GM18873 (cell line): ENCODE results near the gene GALNT15.

Experiments
- ATAC-seq: cut with Tn5 transposase; IDR thresholded peaks from one replicate; pipeline ENCODE4 v1.9.1; 2021; ENCODE audit warnings: mild to moderate bottlenecking, moderate library complexity, moderate number of reproducible peaks; ENCODE audit not compliant: unreplicated experiment, low FRiP score

Gene GALNT15

GRCh38 chr3:16183601-16184270 lies 9.3 kb downstream of the GALNT15 start:
- no peak for ATAC-seq

GRCh38 chr3:16186086-16186485 lies 11.6 kb downstream of the GALNT15 start:
- ATAC-seq: no peak

- ATAC-seq: no peak
Observed at GRCh38 chr3:16186565-16186964, 12.1 kb downstream of the GALNT15 start.

- no peak for ATAC-seq
Observed at GRCh38 chr3:16187213-16187790, 12.8 kb downstream of the GALNT15 start.

- no peak for ATAC-seq
Observed at GRCh38 chr3:16188071-16188470, 13.6 kb downstream of the GALNT15 start.

GRCh38 chr3:16189201-16189600 lies 14.7 kb downstream of the GALNT15 start:
- ATAC-seq: no peak

GRCh38 chr3:16190704-16191103 lies 16.2 kb downstream of the GALNT15 start:
- ATAC-seq: no peak

GRCh38 chr3:16191591-16191990 lies 17.1 kb downstream of the GALNT15 start:
- no peak for ATAC-seq

GRCh38 chr3:16192176-16192811 lies 17.8 kb downstream of the GALNT15 start:
- ATAC-seq: no peak

- ATAC-seq: no peak
Observed at GRCh38 chr3:16198427-16198826, 23.9 kb downstream of the GALNT15 start.

GRCh38 chr3:16199769-16200168 lies 25.3 kb downstream of the GALNT15 start:
- ATAC-seq: no peak

- ATAC-seq: no peak
Observed at GRCh38 chr3:16200411-16200810, 25.9 kb downstream of the GALNT15 start.

GRCh38 chr3:16203031-16203430 lies 28.6 kb downstream of the GALNT15 start:
- no peak for ATAC-seq

GRCh38 chr3:16203671-16204629 lies 29.5 kb downstream of the GALNT15 start:
- ATAC-seq: no peak

GRCh38 chr3:16204751-16205150 lies 30.3 kb downstream of the GALNT15 start:
- no peak for ATAC-seq

GRCh38 chr3:16205156-16205870 lies 30.8 kb downstream of the GALNT15 start:
- ATAC-seq: no peak

- ATAC-seq: no peak
Observed at GRCh38 chr3:16207031-16207430, 32.6 kb downstream of the GALNT15 start.

GRCh38 chr3:16211176-16211904 lies 36.9 kb downstream of the GALNT15 start:
- no peak for ATAC-seq

- no peak for ATAC-seq
Observed at GRCh38 chr3:16214366-16214765, 39.9 kb downstream of the GALNT15 start.
